ENCODE measurements around the gene ANGPTL1.
"Not testable (repeated sequence)": the region's sequence is repeated elsewhere in the genome, so short reads cannot be mapped to it uniquely, and the experiment has no call there.

Gene ANGPTL1

DNA sequence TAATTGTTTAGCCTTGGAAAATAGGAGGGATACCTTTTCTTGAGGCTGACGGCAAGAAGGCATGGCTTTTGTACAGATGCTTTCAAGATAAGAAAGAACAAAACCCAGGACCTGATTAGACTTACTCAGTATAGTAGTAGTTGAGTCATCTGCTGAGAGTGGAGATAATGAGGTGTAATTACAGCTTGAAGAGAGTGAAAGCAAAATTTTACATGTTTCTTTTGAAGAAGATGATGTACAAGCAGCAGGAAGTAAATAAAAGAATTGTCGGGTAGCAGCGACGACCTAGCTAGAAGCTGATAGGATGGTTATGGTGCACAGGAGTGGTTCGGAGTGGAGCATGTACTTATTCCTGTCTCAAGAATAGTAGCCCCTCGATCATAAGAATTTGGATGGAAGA lies 6.6 kb downstream of the ANGPTL1 start:
- no peak for DNase-seq

DNA sequence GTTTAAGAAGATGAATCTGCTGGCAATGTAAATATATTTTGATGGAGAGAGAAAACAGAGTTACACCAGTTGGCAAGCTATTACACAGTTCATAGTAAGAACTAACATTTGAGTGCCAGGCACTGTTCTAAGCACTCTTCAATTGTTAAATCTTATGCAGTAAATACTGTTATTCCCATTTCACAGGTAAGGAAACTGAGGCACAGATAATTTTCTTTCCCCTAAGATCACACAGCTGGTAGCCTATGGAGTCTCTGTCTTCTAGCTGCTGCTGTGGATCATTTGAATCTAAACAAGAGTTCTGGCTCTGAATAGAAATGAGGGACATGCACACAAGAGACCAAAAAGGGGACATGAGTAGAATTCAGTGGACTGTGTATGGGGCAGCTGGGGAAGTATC lies 8.0 kb downstream of the ANGPTL1 start:
- no peak for DNase-seq

DNA sequence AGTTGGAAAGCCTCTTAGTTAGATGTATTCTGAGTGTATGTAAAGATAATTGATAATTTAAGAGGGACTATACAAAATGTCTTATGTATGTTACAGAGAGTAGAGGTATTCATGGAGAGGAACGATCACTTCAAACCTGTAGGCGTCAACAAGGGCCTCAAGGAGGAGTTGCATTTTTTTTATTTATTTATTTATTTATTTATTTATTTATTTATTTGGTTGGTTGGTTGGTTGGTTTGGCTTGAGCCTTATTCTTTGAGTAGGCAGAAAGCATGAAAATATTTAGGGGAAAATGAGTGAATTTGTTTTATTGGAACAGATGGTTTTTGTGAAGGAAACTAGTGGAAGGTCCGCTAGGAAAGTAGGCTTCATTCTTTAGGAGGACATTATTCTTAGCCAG lies 8.5 kb downstream of the ANGPTL1 start:
- no peak for DNase-seq

DNA sequence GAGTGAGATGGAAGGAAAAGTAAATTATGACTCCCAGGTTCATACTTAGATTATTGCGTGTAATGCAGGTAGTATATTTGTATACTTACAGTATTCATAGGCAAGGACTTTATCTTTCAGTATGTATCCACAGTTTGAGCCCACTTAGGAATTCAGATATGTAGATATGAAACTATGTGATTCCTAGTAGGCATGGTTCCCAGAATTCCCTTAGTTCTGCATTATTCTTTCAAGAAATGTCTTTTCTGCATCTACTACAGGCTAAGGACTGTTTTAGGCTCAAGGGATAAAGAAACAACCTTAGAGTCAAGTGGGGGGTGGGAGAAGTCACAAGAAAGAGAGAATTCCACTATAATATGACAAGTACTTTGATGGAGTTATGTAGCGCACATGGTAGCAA lies 13.8 kb downstream of the ANGPTL1 start:
- DNase-seq = no peak

DNA sequence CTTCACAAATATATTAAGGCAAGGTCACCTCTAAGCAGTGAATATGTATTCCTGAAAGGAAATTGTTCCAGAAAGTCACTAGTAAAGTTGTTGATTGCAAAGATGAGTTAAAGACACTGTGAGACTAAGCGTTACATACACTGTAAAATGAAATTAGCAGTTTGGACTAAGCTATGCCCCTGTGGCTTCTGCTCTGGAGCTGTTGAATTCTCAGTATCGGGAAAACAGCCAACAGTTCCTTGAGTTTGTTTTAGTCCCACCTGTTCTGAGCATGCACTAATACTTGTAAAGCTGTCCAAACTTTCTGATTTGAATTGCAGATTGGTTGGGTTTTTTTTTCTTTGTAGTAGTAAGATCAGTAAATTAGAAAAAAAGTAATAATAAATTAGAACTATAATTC lies 21.0 kb downstream of the ANGPTL1 start:
- no peak for DNase-seq

DNA sequence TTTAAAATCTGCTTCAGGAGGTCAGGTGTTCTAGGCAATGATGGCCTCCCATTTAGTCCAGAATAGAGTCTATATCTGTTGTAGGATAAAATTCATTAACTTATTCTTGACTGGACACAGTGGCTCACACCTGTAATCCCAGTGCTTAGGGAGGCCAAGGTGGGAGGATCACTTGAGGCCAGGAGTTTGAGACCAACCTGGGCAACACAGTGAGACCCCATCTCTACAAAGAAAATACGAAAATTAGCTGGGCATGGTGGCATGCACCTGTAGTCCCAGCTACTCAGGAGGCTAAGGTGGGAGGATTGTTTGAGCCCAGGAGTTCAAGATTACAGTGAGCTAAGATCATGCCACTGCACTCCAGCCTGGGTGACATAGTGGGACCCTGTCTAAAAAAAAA lies 23.0 kb downstream of the ANGPTL1 start:
- not testable (repeated sequence) for DNase-seq

DNA sequence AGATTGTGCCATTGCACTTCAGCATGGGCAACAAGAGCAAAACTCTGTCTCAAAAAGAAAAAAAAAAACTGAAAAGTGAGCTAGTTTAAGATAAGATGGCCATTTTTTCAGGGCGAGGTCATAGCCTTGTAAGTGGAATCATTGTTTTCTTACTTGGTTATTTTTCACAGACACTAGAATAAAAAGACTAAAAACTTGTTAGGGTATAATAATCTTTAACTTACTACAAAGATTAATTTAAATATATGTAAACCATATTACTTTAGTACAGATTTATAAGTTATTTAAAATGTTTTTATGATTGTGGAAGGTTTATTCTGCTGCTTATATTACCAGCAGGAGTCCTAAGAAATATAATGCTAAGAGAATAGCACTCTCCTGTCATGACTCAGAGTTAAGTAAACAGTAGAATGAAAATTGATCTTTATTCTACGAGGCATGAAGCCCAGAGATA lies 23.5 kb downstream of the ANGPTL1 start:
- DNase-seq = peak; percentile 14

DNA sequence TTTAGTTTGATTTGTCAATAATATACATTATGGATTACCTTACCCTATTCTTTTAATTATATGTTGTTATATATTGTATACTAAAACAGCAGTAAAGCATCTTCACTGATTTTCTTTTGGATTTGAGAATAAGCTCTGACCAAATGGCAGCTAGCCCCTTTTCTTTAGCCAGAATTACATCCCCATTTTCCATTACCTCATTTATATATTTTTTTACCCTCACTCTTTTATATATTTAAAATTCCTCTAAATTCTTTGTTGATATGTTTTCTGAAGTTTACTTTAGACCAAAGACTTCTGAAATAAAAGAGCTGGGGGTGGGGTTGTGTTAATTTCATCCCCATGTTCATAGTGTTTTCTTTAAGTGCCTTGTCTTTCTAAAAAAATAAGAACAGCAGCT lies 24.6 kb downstream of the ANGPTL1 start:
- DNase-seq = no peak

DNA sequence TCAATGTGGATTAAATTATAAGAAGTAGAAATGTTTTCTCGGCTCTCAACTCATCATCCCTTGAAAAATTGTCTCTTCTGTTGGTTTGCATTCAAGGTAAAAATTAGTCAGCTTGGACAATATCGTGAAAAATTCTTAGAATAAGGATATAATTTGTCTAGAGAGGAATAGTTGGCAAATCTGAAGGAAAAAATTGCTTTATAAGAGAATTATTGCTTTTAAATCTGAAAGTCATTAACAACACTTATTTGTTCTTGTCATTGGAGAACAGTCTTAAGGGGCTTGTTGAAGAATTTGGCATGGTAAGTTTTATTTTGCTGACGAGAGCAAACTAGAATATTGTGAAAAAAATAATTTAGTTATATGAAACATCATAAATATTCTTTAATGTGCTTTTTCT lies 26.4 kb downstream of the ANGPTL1 start:
- no peak for DNase-seq

DNA sequence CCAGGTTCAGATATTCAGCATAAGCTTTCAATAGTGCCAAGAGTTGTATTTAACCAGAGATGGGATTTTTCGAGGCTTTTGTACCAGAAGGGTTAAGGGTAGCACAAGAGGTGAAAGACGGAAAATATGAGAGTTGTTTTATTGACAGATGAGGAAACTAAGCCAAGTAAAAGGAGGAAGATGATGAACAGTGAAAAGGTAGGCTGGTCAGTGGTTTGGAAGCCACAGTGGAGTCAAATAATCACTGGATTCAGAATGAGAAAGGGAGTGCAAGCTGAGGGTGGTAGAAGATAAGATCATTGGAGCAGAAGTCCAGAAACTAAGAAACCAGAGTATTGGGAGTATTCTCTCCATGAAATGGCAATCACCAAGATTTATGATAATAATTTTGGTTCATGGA lies 45.7 kb downstream of the ANGPTL1 start:
- DNase-seq = no peak

DNA sequence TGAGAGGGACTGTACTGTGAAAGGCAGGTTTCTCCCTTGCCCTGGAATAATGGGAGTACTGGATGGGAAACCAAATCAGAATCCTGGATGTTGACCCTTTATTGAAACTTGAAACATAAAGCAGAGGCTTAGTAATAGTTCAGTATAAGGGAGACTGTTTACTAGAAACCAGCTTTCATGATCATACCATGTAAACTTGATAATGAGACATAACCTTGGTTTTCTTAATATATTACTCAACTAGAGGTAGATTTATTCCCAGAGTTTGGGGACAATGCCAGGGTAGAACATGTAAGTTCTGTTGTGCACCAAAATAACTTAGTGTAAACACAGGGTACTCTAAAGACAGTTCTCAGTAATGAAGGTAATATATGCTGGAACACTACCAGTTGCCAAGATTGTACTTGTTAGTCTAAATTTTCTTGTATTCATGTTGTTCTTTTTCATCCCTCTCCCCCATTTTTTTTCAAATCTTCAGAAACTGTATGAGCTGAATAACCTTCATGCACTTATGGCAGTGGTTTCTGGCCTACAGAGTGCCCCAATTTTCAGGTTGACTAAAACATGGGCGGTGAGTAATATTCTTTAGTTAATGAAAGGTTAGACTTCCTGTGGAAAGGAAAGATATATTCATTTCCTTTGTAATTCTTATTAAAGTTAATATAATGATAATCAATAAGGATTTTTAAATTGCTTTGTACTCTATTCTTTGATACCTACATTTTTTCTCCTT lies 49.6 kb downstream of the ANGPTL1 start:
- no peak for DNase-seq

DNA sequence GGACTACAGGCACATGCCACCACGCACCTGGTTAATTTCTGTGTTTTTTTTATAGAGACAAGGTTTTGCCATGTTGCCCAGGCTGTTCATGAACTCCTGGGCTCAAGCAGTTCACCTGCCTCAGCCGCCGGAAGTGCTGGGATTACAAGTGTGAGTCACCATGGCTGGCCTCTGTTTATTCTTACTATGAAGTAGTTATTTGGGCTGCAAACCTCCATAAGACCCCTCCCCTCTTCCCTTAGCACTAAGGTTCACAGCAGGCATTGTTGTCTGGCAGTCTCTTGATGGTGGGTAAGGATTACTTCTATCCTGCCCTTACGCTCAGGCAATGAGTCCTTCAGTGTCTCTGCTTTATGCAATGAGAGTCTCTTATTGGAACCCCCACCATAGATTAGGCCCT lies 51.8 kb downstream of the ANGPTL1 start:
- DNase-seq = peak; percentile 29

DNA sequence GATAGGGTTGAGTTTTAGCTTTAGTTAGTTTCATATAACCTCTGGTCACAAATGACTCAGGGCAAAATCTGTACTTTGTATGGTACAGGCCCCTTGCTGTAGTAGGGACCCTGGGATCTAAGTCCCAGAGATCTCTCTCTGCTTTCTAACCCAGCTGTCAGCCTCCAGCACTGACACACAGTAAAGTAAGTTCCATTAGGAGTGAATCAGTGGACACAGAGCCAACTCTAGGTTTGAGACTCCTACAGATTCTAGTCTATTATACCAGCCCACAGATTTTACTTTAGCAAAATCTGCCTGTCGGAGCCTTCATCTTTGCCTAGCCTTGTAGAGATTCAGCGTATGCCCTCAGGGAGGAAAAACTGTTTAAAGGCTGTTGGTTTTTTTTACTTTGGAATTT lies 52.5 kb downstream of the ANGPTL1 start:
- DNase-seq = no peak

DNA sequence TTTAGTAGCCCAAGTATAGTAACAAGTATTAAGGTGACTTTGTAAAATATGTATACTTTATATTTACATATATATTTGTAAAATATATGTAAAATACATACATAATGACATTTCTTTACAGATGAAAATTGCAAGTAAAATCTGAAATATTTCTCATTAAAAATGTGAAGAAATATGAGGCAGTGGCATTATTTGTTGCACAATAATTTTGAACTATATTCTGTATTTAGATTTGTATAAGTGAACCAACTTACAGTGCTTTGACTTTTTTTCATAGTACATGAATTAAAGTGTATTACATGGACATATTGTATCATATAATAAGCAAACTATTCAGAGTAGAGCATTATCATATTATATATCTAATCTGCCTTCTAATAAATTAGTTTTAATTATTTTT lies 60.3 kb downstream of the ANGPTL1 start:
- no peak for DNase-seq

DNA sequence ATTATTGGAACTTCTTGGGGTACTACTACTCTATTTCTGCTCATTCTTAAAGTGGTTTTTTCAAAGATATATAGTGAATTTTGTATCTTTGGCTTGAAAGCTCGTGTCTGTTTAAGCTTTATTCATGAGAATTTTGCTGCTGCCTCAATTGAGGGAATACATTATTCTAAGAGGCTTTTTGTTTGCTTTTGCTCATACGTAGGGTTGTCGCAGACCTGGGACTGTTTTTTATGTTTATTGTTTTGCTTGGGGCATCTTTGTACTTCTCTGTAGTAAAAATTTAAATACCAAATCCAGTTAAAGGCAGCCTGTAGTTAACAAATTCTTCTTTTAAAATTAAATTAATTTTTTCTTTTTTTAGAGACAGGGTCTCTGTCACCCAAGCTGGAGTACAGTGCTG lies 62.3 kb downstream of the ANGPTL1 start:
- no peak for DNase-seq

DNA sequence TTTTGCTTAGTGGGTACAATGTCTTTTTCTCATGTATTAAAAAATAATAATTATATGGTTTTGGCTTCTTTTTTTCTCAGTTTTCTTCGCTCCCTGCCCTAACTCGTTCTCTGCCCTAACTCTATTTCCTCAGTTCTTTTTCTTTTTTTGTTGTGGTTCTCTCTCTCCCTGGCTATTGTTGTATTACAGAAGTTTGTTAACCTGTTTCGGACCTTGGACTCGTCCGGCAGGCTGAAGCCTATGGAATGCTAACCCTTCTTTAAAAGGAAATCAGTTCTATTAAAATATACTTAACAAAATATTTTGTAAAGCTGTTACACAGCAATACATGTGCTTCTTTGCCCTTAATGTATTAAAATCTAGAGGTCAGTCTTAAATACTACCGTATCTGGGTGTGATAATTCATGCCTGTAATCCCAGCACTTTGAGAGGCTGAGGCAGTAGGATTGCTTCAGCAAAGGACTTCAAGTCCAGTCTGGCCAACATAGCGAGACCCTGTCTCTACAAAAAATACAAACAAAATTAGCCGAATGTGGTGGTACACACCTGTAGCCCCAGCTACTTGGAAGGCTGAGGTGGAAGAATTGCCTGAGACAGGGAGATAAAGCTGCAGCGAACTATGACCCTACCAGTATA lies 64.1 kb downstream of the ANGPTL1 start:
- no peak for DNase-seq

DNA sequence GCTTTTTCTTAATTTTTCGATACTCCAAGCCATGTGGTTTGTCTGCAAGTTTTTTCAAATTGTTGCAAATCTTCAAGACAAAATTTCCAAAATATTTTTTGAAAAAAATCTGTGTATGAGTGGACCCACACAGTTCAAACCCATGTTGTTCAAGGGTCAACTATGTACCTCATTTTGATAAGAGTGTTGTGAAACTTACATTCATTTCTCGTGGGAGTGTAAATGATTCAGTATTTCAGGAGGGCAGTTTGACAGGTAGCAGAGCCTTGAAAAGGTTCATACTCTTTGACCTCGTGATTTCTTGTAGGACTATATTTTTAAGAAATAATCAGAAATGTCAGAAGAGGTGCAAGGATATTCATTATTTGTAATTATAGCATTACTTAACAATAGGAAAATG lies 68.0 kb downstream of the ANGPTL1 start:
- no peak for DNase-seq

All from NCI-H146 (cell line).